ENCODE data around the gene WNK2. TPM values are rescaled to one million over a fixed set of nuclear protein-coding genes. Genes with fewer than 3 reads are reported as not detected.

The WNK2 gene
- total and polyA plus RNA-seq, 7 experiments from 2014 or later: 0.32 to 0.83 (median 0.46) TPM; not detected in 3

DNA sequence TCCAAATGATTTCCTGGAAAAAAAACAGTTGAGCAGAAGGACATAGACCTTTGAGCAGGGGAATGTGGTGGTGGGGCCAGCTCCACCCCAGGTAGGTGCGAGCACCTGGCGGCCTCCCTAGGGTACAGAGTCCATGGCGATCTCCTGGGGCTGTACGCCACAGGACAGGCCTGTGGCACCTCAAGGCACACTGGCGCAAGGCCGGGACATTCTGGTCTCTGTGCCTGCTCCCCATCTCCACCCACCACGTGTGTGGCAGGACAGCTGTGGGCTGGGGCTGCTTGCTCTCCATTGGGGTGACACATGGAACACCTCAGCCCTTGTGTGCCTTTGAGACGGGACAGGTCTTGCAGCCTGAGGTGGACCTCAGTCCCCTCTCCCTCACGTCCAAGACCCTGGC lies 25.2 kb downstream of the WNK2 start:
- Mint-ChIP-seq H3K9me3 (peaks cover 0 to 6% (median 0%) of the 10 kb centered on the region in 11 donors), H3K27ac (peak overlapping the region in 2 of 9 donors; percentile 18 to 38)
- no peaks in the 10 kb centered on the region for H3K9me3 ChIP-seq (ENCODE audit: control insufficient read depth in 2 of 3, low read length in 3 of 3)

GRCh38 chr9:93209576-93210323 lies 25.8 kb downstream of the WNK2 start:
- POLR2A ChIA-PET: no interaction called here
- Histone ChIP-seq H3K9me3 (ENCODE audit: control insufficient read depth in 2 of 3, low read length in 3 of 3) (no peaks in the 10 kb centered on the region), H3K4me1 (ENCODE audit: control insufficient read depth in 2 of 2, insufficient read depth in 2 of 2, low read length in 2 of 2) (no peaks in the 10 kb centered on the region), H3K27me3 (ENCODE audit: control insufficient read depth in 2 of 2, insufficient read depth in 2 of 2, low read length in 2 of 2) (no peaks in the 10 kb centered on the region), H3K27ac (ENCODE audit: low read depth, low read length) (no peak overlapping the region), H3K4me3 (ENCODE audit: low read length) (no peak overlapping the region), H3K36me3 (ENCODE audit: control insufficient read depth in 2 of 3, insufficient read depth in 3 of 3, low read length in 3 of 3) (no peaks in the 10 kb centered on the region)
- CTCF ChIA-PET: no interaction called here
- peaks cover 0 to 7% (median 3%) of the 10 kb centered on the region in 7 donors for H3K4me1 Mint-ChIP-seq
- H3K27ac Mint-ChIP-seq: no peak overlapping the region
- ATAC-seq (no peak), DNase-seq (no peak)
- intact Hi-C loops (cut with micrococcal nuclease): no loop called here
- no peak overlapping the region for H3K4me3 Mint-ChIP-seq
- H3K36me3 Mint-ChIP-seq: no peaks in the 10 kb centered on the region
- H3K27me3 Mint-ChIP-seq: no peaks in the 10 kb centered on the region
- peaks cover 0 to 6% (median 0%) of the 10 kb centered on the region in 11 donors for H3K9me3 Mint-ChIP-seq

More for the DNA sequence above, 25.2 kb downstream of the WNK2 start:
- Mint-ChIP-seq H3K4me1 (peaks cover 0 to 10% (median 3%) of the 10 kb centered on the region in 7 donors), H3K4me3 (no peak overlapping the region), H3K27me3 (no peaks in the 10 kb centered on the region), H3K36me3 (no peaks in the 10 kb centered on the region)
- Histone ChIP-seq H3K36me3 (ENCODE audit: control insufficient read depth in 2 of 3, insufficient read depth in 3 of 3, low read length in 3 of 3) (no peaks in the 10 kb centered on the region), H3K4me3 (ENCODE audit: low read length) (no peak overlapping the region), H3K27me3 (ENCODE audit: control insufficient read depth in 2 of 2, insufficient read depth in 2 of 2, low read length in 2 of 2) (no peaks in the 10 kb centered on the region), H3K27ac (ENCODE audit: low read depth, low read length) (no peak overlapping the region), H3K4me1 (ENCODE audit: control insufficient read depth in 2 of 2, insufficient read depth in 2 of 2, low read length in 2 of 2) (no peaks in the 10 kb centered on the region)
- ChIA-PET POLR2A (no interaction called here), CTCF (no interaction called here)
- intact Hi-C loops (cut with micrococcal nuclease): no loop called here
- no peak for DNase-seq
- no peak for ATAC-seq

- Mint-ChIP-seq H3K27ac (no peak overlapping the region), H3K9me3 (peaks cover 0 to 7% (median 3%) of the 10 kb centered on the region in 11 donors), H3K36me3 (peaks cover 0 to 2% (median under 1%) of the 10 kb centered on the region in 5 donors), H3K4me3 (no peak overlapping the region), H3K27me3 (no peaks in the 10 kb centered on the region), H3K4me1 (peaks cover 0 to 3% (median 0%) of the 10 kb centered on the region in 7 donors)
- intact Hi-C loops (cut with micrococcal nuclease): no loop called here
- ChIA-PET CTCF (no interaction called here), POLR2A (no interaction called here)
- Histone ChIP-seq H3K4me1 (ENCODE audit: control insufficient read depth in 2 of 2, insufficient read depth in 2 of 2, low read length in 2 of 2) (no peaks in the 10 kb centered on the region), H3K27ac (ENCODE audit: low read depth, low read length) (no peak overlapping the region), H3K9me3 (ENCODE audit: control insufficient read depth in 2 of 3, low read length in 3 of 3) (no peaks in the 10 kb centered on the region), H3K36me3 (ENCODE audit: control insufficient read depth in 2 of 3, insufficient read depth in 3 of 3, low read length in 3 of 3) (no peaks in the 10 kb centered on the region), H3K27me3 (ENCODE audit: control insufficient read depth in 2 of 2, insufficient read depth in 2 of 2, low read length in 2 of 2) (no peaks in the 10 kb centered on the region), H3K4me3 (ENCODE audit: low read length) (no peak overlapping the region)
- ATAC-seq (no peak), DNase-seq (no peak)
Observed at GRCh38 chr9:93210324-93210973, 26.5 kb downstream of the WNK2 start.

DNA sequence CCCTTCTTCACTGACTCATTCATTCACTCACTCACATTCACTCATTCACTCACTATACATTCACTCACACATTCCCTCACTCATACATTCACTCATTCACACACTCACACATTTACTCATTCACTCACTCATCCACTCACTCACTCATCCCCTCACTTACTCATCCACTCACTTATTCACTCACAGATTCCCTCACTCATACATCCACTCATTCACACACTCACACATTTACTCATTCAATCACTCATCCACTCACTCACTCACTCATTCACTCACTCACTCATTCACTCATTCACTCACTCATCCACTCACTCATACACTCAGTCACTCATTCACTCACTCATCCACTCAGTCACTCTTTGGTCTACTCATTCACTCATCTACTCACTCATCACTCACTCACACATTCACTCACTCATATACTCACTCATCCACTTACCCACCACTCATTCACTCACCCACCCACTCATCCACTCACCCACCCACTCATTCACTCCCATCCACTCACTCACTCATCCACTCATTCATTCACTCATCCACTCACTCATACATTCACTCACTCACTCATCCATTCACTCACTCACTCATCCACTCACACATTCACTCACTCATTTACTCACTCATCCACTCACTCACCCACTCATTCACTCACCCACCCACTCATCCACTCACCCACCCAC lies 27.2 kb downstream of the WNK2 start:
- Mint-ChIP-seq H3K4me3 (no peak overlapping the region), H3K36me3 (peaks cover 0 to 7% (median 5%) of the 10 kb centered on the region in 5 donors), H3K27me3 (no peaks in the 10 kb centered on the region), H3K27ac (no peak overlapping the region), H3K9me3 (peaks cover 0 to 13% (median 7%) of the 10 kb centered on the region in 11 donors), H3K4me1 (no peaks in the 10 kb centered on the region)
- Histone ChIP-seq H3K4me1 (ENCODE audit: control insufficient read depth in 2 of 2, insufficient read depth in 2 of 2, low read length in 2 of 2) (no peaks in the 10 kb centered on the region), H3K27me3 (ENCODE audit: control insufficient read depth in 2 of 2, insufficient read depth in 2 of 2, low read length in 2 of 2) (no peaks in the 10 kb centered on the region), H3K36me3 (ENCODE audit: control insufficient read depth in 2 of 3, insufficient read depth in 3 of 3, low read length in 3 of 3) (no peaks in the 10 kb centered on the region), H3K9me3 (ENCODE audit: control insufficient read depth in 2 of 3, low read length in 3 of 3) (peaks cover 0 to 5% (median 0%) of the 10 kb centered on the region in 3 experiments), H3K4me3 (ENCODE audit: low read length) (no peak overlapping the region), H3K27ac (ENCODE audit: low read depth, low read length) (no peak overlapping the region)
- ChIA-PET POLR2A (no interaction called here), CTCF (no interaction called here)
- intact Hi-C loops (cut with micrococcal nuclease): no loop called here
- ATAC-seq: no peak
- DNase-seq: no peak

DNA sequence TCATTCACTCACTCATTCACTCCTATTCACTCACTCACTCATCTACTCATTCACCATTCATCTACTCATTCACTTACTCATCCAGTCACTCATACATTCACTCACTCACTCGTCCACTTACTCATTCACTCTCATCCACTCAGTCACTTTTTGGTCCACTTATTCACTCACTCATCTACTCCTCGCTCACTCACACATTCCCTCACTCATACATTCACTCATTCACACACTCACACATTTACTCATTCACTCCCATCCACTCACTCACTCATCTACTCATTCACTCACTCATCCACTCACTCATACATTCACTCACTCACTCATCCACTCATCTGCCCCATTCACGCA lies 27.7 kb downstream of the WNK2 start:
- H3K27me3 Mint-ChIP-seq: no peaks in the 10 kb centered on the region
- DNase-seq (no peak), ATAC-seq (no peak)
- H3K27ac ChIP-seq (ENCODE audit: low read depth, low read length): no peak overlapping the region
- no peak overlapping the region for H3K4me3 ChIP-seq (ENCODE audit: low read length)
- no peak overlapping the region for H3K4me3 Mint-ChIP-seq
- H3K4me1 ChIP-seq (ENCODE audit: control insufficient read depth in 2 of 2, insufficient read depth in 2 of 2, low read length in 2 of 2): no peaks in the 10 kb centered on the region
- peaks cover 0 to 14% (median 7%) of the 10 kb centered on the region in 11 donors for H3K9me3 Mint-ChIP-seq
- POLR2A ChIA-PET: no interaction called here
- peaks cover 0 to 7% (median 5%) of the 10 kb centered on the region in 5 donors for H3K36me3 Mint-ChIP-seq
- CTCF ChIA-PET: no interaction called here
- H3K27ac Mint-ChIP-seq: no peak overlapping the region
- no peaks in the 10 kb centered on the region for H3K27me3 ChIP-seq (ENCODE audit: control insufficient read depth in 2 of 2, insufficient read depth in 2 of 2, low read length in 2 of 2)
- peaks cover 0 to 5% (median 0%) of the 10 kb centered on the region in 3 experiments for H3K9me3 ChIP-seq (ENCODE audit: control insufficient read depth in 2 of 3, low read length in 3 of 3)
- H3K4me1 Mint-ChIP-seq: no peaks in the 10 kb centered on the region
- intact Hi-C loops (cut with micrococcal nuclease): no loop called here
- H3K36me3 ChIP-seq (ENCODE audit: control insufficient read depth in 2 of 3, insufficient read depth in 3 of 3, low read length in 3 of 3): no peaks in the 10 kb centered on the region

DNA sequence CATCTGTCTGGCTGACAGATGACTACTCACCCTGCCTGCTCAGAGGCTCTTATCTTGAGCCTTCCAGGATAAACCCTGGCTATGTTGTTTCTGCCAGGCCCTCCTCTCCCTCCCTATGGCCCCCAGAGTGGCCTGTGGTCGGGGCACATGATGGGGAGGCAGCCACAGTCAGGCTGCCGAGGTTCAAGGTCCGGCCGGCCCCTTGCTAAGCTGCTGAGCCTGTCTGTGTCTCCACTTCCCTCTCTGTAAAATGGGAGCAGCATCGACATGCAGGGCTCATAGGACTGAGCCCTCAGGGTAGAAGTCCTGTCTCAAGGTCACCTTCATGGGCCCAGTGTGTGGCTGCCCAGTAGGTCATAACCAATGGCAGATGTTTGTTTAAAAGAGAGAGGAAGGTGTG lies 28.5 kb downstream of the WNK2 start:
- ChIA-PET POLR2A (no interaction called here), CTCF (no interaction called here)
- Histone ChIP-seq H3K27me3 (ENCODE audit: control insufficient read depth in 2 of 2, insufficient read depth in 2 of 2, low read length in 2 of 2) (no peaks in the 10 kb centered on the region), H3K4me1 (ENCODE audit: control insufficient read depth in 2 of 2, insufficient read depth in 2 of 2, low read length in 2 of 2) (no peaks in the 10 kb centered on the region), H3K27ac (ENCODE audit: low read depth, low read length) (no peak overlapping the region), H3K9me3 (ENCODE audit: control insufficient read depth in 2 of 3, low read length in 3 of 3) (peaks cover 0 to 5% (median 0%) of the 10 kb centered on the region in 3 experiments), H3K36me3 (ENCODE audit: control insufficient read depth in 2 of 3, insufficient read depth in 3 of 3, low read length in 3 of 3) (no peaks in the 10 kb centered on the region), H3K4me3 (ENCODE audit: low read length) (no peak overlapping the region)
- H3K4me1 Mint-ChIP-seq: no peaks in the 10 kb centered on the region
- no peak overlapping the region for H3K27ac Mint-ChIP-seq
- no peak overlapping the region for H3K4me3 Mint-ChIP-seq
- intact Hi-C loops (cut with micrococcal nuclease): no loop called here
- H3K9me3 Mint-ChIP-seq: peaks cover 0 to 15% (median 8%) of the 10 kb centered on the region in 11 donors
- DNase-seq: no peak
- ATAC-seq: no peak
- peaks cover 0 to 7% (median 5%) of the 10 kb centered on the region in 5 donors for H3K36me3 Mint-ChIP-seq
- no peaks in the 10 kb centered on the region for H3K27me3 Mint-ChIP-seq

Measured in naive thymus-derived CD4-positive, alpha-beta T cell (primary cell).